Activated CD8-positive, alpha-beta memory T cell treated with anti-CD3 and anti-CD28 coated beads, Interleukin-2, amount 50 U/mL, for 48 hours (primary cell): ENCODE measurements around the gene LRBA.
"Not testable (repeated sequence)": the region's sequence is repeated elsewhere in the genome, so short reads cannot be mapped to it uniquely, and the experiment has no call there.

Source experiments
- DNase-seq: peaks from one replicate; pipeline ENCODE4 v3.0.0-alpha.2; 2020

LRBA gene

DNA sequence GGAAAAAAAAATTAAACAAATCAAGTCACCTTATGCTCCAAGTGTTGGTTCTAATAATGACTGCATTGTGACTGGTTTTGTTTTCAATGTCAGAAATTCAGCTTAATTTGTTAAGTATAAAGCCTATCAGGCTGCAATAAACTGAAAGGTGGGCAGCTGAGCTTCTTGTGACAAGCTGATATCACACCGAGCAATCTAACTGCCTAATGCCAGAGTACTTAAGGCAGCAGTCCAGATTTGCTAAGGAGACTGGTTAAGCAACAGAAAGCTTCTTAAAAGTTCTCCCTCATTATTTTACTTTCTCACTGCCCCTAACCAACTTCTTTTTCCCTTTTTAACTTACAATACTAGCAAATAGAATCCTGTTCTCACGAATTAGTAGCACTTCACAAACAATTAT lies 232.2 kb downstream of the LRBA start:
- DNase-seq = no peak

GRCh38 chr4:150782311-150782710 lies 232.8 kb downstream of the LRBA start:
- DNase-seq = no peak

- DNase-seq = no peak
Measured at GRCh38 chr4:150781191-150781590, 233.9 kb downstream of the LRBA start.

GRCh38 chr4:150779707-150780106 lies 235.4 kb downstream of the LRBA start:
- no peak for DNase-seq

GRCh38 chr4:150773729-150774449 lies 241.2 kb downstream of the LRBA start:
- no peak for DNase-seq

DNA sequence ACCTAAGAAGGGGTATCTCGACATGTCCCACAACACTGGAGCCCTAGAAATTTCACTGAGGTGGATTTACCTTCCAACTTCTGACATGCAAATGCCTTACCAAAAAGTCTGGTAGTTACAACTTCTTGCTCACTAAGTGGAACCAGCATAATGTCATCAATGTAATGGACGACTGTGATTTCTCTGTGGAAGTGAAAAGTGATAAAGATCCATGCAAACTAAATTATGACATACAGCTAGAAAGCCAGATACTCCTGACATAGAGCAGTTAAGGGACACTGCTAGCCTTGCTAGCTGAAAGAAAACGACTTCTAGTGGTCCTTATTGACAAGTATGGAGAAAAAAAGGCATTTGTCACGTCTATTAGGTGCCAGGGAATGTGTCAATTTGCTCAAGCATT lies 242.1 kb downstream of the LRBA start:
- DNase-seq = no peak

DNA sequence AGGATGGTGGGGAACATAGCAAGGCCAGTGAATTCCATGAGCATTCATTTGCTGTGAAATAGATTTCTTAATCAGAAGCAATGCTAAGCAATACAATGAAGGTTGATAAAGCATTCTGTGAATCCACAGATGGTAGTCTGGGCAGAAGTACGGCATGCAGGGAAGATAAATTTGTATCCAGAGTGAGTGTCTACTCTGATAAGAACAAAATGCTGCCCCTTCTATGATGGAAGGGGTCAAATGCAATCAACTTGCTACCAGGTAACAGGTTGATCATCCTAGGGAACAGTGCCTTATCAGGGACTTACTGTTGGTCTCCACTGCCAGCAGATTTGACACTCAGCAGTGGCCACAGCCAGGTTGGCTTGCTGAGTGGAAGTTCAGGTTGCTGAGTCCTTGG lies 243.7 kb downstream of the LRBA start:
- no peak for DNase-seq

DNA sequence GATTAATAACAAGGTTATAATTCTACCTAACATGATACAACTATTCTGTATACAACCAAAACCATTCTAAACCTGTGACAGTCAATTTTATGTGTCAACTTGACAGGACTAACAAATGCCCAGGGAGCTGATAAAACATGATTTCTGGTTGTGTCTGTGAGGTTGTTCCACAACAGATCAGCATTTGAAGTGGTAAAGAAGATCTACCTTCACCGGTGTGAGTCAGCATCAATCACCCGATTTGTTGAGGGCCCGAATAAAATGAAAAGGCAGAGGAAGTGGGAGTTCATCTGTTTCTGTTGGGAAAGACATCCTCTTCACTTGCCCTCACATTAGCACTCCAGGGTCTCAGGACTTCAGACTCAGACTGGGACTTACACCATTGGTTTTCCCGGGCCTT lies 245.2 kb downstream of the LRBA start:
- no peak for DNase-seq

DNA sequence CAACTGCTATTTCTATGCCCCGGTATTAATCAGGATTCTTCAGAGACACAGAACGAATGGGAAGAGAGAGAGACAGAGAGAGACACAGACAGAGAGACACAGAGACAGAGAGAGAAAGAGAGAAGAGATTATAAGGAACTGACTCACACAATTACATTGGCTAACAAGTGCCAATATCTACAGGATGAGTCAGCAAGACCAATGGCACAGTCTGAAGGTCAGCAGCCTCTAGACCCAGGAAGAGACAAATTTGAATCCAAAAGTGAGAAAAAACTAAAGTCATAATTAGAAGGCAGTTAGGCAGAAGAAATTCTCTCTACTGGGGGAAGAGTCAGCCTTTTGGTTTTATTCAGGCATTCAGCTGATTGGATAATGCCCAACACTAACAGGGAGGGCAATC lies 245.8 kb downstream of the LRBA start:
- no peak for DNase-seq

- no peak for DNase-seq
Measured at GRCh38 chr4:150768497-150768896, 246.6 kb downstream of the LRBA start.

GRCh38 chr4:150765216-150765615 lies 249.9 kb downstream of the LRBA start:
- no peak for DNase-seq

DNA sequence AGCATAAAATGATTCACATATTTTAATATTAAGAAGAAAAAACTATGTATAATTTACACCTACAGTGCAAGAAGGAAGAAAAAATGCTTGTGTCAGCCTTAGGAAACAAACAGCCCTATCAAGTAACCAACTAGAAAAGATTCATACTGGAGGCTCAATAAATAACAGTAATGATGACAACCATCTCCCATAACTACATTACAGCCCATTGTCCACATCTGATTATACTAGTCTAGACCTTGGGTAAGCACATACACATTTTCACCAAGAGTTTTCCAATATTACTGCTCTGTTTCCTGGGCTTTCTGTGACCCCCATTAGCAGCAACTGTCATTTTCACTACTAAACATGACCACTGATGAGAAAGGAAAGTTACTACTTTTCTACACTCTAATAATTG lies 263.4 kb downstream of the LRBA start:
- no peak for DNase-seq

GRCh38 chr4:150750824-150751223 lies 264.3 kb downstream of the LRBA start:
- DNase-seq = no peak

DNA sequence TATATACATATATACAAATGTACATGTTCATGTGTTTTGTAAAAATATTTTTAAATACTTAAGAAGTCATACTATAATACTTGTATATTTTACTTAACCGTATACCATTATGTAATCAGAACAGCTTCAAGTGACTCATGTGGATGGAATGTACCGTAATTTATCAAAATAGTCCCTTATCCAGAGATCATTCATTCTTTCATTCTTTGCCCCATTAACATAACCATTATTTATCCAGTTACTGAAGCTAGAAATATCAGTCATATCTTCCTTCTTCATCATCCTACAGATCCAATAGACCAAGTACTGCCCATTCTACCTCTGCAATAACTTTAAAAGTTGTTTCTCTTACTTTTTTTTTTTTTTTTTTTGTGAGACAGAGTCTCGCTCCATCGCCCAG lies 268.9 kb downstream of the LRBA start:
- no peak for DNase-seq

- DNase-seq = no peak
Measured at GRCh38 chr4:150744570-150744969, 270.5 kb downstream of the LRBA start.

GRCh38 chr4:150743564-150744342 lies 271.3 kb downstream of the LRBA start:
- DNase-seq = no peak

- not testable (repeated sequence) for DNase-seq
Measured at GRCh38 chr4:150742930-150743329, 272.2 kb downstream of the LRBA start.

DNA sequence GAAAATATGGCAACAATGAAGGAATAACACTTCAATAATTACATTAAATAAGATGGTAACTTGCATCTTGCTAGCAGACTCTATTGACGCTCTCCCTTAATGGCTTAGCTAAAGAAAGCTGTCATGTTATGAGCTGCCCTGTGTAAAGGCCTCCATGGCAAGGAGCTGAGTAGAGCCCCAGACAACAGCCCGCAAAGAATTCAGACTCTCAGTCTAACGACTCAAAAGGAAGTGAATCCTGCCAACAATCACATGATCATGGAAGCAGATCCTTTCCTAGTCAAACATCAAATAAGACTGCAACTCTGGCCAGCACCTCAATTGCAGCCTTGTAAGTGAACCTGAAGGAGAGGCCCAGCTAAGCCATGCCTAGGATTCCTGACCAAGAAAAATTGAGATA lies 275.5 kb downstream of the LRBA start:
- DNase-seq = no peak

GRCh38 chr4:150725957-150726523 lies 289.0 kb downstream of the LRBA start:
- DNase-seq = no peak

- no peak for DNase-seq
Measured at GRCh38 chr4:150723727-150724411, 291.2 kb downstream of the LRBA start.

DNA sequence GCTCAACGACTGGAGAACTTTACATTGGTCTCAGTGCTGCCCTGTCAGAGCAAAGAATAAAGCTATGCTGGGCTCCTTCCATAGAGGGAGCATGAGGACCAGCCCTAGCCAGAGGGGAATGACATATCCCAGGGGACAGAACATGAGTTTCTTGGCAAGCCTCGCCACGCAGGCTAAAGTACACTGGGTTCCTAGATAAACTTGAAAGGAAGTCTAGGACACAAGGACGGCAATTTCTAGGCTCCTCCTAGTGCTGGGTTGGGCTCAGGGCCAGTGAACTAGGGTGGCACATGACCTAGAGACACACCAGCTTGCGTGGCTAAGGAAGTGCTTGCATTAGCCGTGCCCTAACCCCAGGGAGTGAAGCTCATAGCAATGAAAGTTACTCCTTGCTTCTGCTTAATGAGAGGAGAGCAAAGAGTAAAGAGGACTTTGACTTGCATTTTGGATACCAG lies 292.1 kb downstream of the LRBA start:
- DNase-seq = no peak

DNA sequence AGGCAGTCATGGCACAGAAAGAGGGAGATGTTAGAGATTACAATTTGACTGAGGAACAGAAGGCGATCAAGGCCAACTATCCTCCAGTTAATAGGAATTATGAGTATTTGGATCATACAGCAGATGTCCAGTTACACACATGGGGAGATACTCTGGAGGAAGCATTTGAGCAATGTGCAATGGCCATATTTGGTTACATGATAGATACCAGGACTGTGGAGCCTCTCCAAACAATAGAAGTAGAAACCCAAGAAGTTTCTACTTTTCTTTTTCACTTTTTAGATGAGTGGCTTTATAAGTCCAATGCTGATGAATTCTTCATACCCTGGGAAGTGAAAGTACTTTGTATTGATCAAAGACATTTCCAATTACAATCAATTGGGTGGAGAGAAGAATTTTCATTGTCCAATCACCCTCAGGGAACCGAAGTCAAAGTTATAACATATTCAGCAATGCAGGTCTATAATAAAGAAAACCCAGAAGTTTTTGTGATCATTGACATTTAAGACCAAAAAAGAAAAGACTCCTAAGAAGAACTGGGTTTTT lies 294.0 kb downstream of the LRBA start:
- DNase-seq = no peak

DNA sequence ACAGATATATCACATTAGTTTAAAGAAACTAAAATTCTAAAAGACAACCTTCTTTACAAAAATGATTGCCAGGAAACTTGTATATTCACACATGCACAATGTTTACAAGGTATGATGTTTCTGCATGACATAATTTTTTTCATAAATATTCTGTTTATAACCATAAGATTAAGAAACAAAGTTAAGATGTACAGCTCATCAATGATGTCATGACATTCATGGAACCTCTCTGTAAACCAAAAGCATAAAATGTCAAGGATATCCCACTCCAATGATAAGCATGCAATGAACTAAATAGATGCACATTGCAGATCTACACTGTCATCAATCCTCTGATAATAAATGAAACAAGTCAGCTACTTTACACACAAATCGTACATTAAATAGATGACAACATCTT lies 297.1 kb downstream of the LRBA start:
- DNase-seq = no peak
